ENCODE results near the gene PHACTR3. TPM values are rescaled to one million over a fixed set of nuclear protein-coding genes. Genes with fewer than 3 reads are reported as not detected.

The PHACTR3 gene
- total RNA-seq, 2 experiments from 2014 or later = not detected

- DNase-seq = no peak
- ChIA-PET POLR2A (no interaction called here), CTCF (no interaction called here)
- Mint-ChIP-seq H3K4me1 (no peaks in the 10 kb centered on the region), H3K4me3 (no peak overlapping the region), H3K36me3 (ENCODE audit: low read depth) (no peaks in the 10 kb centered on the region), H3K27me3 (peaks cover 1% of the 10 kb centered on the region), H3K27ac (no peak overlapping the region), H3K9me3 (no peaks in the 10 kb centered on the region)
These were observed 78.8 kb downstream of the PHACTR3 start for GRCh38 chr20:59683181-59683580.

GRCh38 chr20:59684685-59685242 lies 80.4 kb downstream of the PHACTR3 start:
- Mint-ChIP-seq H3K27me3 (no peaks in the 10 kb centered on the region), H3K27ac (no peak overlapping the region), H3K4me1 (no peaks in the 10 kb centered on the region), H3K9me3 (no peaks in the 10 kb centered on the region), H3K4me3 (no peak overlapping the region), H3K36me3 (ENCODE audit: low read depth) (no peaks in the 10 kb centered on the region)
- POLR2A ChIA-PET = no interaction called here
- DNase-seq = no peak
- CTCF ChIA-PET = no interaction called here

- no peaks in the 10 kb centered on the region for H3K4me1 Mint-ChIP-seq
- CTCF ChIA-PET = no interaction called here
- POLR2A ChIA-PET = no interaction called here
- no peaks in the 10 kb centered on the region for H3K27me3 Mint-ChIP-seq
- H3K27ac Mint-ChIP-seq = no peak overlapping the region
- H3K4me3 Mint-ChIP-seq = no peak overlapping the region
- no peak for DNase-seq
- no peaks in the 10 kb centered on the region for H3K36me3 Mint-ChIP-seq (ENCODE audit: low read depth)
- H3K9me3 Mint-ChIP-seq = no peaks in the 10 kb centered on the region
These were observed 82.3 kb downstream of the PHACTR3 start for GRCh38 chr20:59686404-59687346.

- POLR2A ChIA-PET = no interaction called here
- DNase-seq = no peak
- Mint-ChIP-seq H3K27me3 (no peaks in the 10 kb centered on the region), H3K9me3 (no peaks in the 10 kb centered on the region), H3K27ac (no peak overlapping the region), H3K4me3 (no peak overlapping the region), H3K4me1 (no peaks in the 10 kb centered on the region), H3K36me3 (ENCODE audit: low read depth) (no peaks in the 10 kb centered on the region)
- CTCF ChIA-PET = no interaction called here
These were observed 84.0 kb downstream of the PHACTR3 start for GRCh38 chr20:59688356-59688755.

- Mint-ChIP-seq H3K27me3 (no peaks in the 10 kb centered on the region), H3K4me3 (no peak overlapping the region), H3K9me3 (no peaks in the 10 kb centered on the region), H3K36me3 (ENCODE audit: low read depth) (no peaks in the 10 kb centered on the region), H3K4me1 (no peaks in the 10 kb centered on the region), H3K27ac (no peak overlapping the region)
- ChIA-PET CTCF (no interaction called here), POLR2A (no interaction called here)
- no peak for DNase-seq
These were observed 84.7 kb downstream of the PHACTR3 start for GRCh38 chr20:59688999-59689398.

GRCh38 chr20:59690101-59690500 lies 85.8 kb downstream of the PHACTR3 start:
- Mint-ChIP-seq H3K27me3 (no peaks in the 10 kb centered on the region), H3K36me3 (ENCODE audit: low read depth) (no peaks in the 10 kb centered on the region), H3K9me3 (no peaks in the 10 kb centered on the region), H3K4me3 (no peak overlapping the region), H3K27ac (no peak overlapping the region), H3K4me1 (no peaks in the 10 kb centered on the region)
- POLR2A ChIA-PET = no interaction called here
- CTCF ChIA-PET = no interaction called here
- DNase-seq = no peak

- no peak overlapping the region for H3K4me3 Mint-ChIP-seq
- H3K9me3 Mint-ChIP-seq = no peaks in the 10 kb centered on the region
- H3K4me1 Mint-ChIP-seq = no peaks in the 10 kb centered on the region
- ChIA-PET CTCF (no interaction called here), POLR2A (no interaction called here)
- no peak overlapping the region for H3K27ac Mint-ChIP-seq
- H3K36me3 Mint-ChIP-seq (ENCODE audit: low read depth) = no peaks in the 10 kb centered on the region
- DNase-seq = no peak
- H3K27me3 Mint-ChIP-seq = no peaks in the 10 kb centered on the region
These were observed 86.6 kb downstream of the PHACTR3 start for GRCh38 chr20:59690976-59691375.

GRCh38 chr20:59692139-59692538 lies 87.8 kb downstream of the PHACTR3 start:
- POLR2A ChIA-PET = no interaction called here
- Mint-ChIP-seq H3K27ac (no peak overlapping the region), H3K9me3 (no peaks in the 10 kb centered on the region), H3K36me3 (ENCODE audit: low read depth) (no peaks in the 10 kb centered on the region), H3K4me1 (no peaks in the 10 kb centered on the region), H3K27me3 (no peaks in the 10 kb centered on the region), H3K4me3 (no peak overlapping the region)
- DNase-seq = no peak
- CTCF ChIA-PET = no interaction called here

- no peak for DNase-seq
- Mint-ChIP-seq H3K27me3 (peaks cover 3% of the 10 kb centered on the region), H3K9me3 (no peaks in the 10 kb centered on the region), H3K27ac (no peak overlapping the region), H3K36me3 (ENCODE audit: low read depth) (no peaks in the 10 kb centered on the region), H3K4me3 (no peak overlapping the region), H3K4me1 (no peaks in the 10 kb centered on the region)
- ChIA-PET POLR2A (no interaction called here), CTCF (no interaction called here)
These were observed 89.2 kb downstream of the PHACTR3 start for GRCh38 chr20:59693587-59693986.

- H3K9me3 Mint-ChIP-seq = no peaks in the 10 kb centered on the region
- no peak overlapping the region for H3K4me3 Mint-ChIP-seq
- POLR2A ChIA-PET = no interaction called here
- CTCF ChIA-PET = no interaction called here
- peaks cover 3% of the 10 kb centered on the region for H3K27me3 Mint-ChIP-seq
- H3K27ac Mint-ChIP-seq = no peak overlapping the region
- no peak for DNase-seq
- H3K4me1 Mint-ChIP-seq = no peaks in the 10 kb centered on the region
- H3K36me3 Mint-ChIP-seq (ENCODE audit: low read depth) = no peaks in the 10 kb centered on the region
These were observed 92.1 kb downstream of the PHACTR3 start for GRCh38 chr20:59696476-59696875.

- DNase-seq = no peak
- no peaks in the 10 kb centered on the region for H3K9me3 Mint-ChIP-seq
- no peak overlapping the region for H3K4me3 Mint-ChIP-seq
- CTCF ChIA-PET = no interaction called here
- POLR2A ChIA-PET = no interaction called here
- no peaks in the 10 kb centered on the region for H3K4me1 Mint-ChIP-seq
- no peak overlapping the region for H3K27ac Mint-ChIP-seq
- H3K36me3 Mint-ChIP-seq (ENCODE audit: low read depth) = no peaks in the 10 kb centered on the region
- peaks cover 3% of the 10 kb centered on the region for H3K27me3 Mint-ChIP-seq
These were observed 92.7 kb downstream of the PHACTR3 start for GRCh38 chr20:59697068-59697467.

- DNase-seq = no peak
- Mint-ChIP-seq H3K36me3 (ENCODE audit: low read depth) (no peaks in the 10 kb centered on the region), H3K27me3 (peaks cover 11% of the 10 kb centered on the region), H3K27ac (no peak overlapping the region), H3K4me3 (no peak overlapping the region), H3K9me3 (no peaks in the 10 kb centered on the region), H3K4me1 (no peaks in the 10 kb centered on the region)
- CTCF ChIA-PET = interaction anchor here (1.0 kb wide), 1 partner anchor 83 kb away, joined by 3 read pairs; no protein-coding TSS in a partner anchor
- POLR2A ChIA-PET = no interaction called here
These were observed 94.3 kb downstream of the PHACTR3 start for GRCh38 chr20:59698598-59698997.

- Mint-ChIP-seq H3K27me3 (peaks cover 11% of the 10 kb centered on the region), H3K4me3 (no peak overlapping the region), H3K4me1 (no peaks in the 10 kb centered on the region), H3K27ac (no peak overlapping the region), H3K9me3 (no peaks in the 10 kb centered on the region), H3K36me3 (ENCODE audit: low read depth) (no peaks in the 10 kb centered on the region)
- no peak for DNase-seq
- CTCF ChIA-PET = interaction anchor here (1.2 kb wide), 1 partner anchor 21 kb away, joined by 3 read pairs; no protein-coding TSS in a partner anchor
- POLR2A ChIA-PET = no interaction called here
These were observed 96.9 kb downstream of the PHACTR3 start for GRCh38 chr20:59701236-59701635.

- H3K4me1 Mint-ChIP-seq = no peaks in the 10 kb centered on the region
- POLR2A ChIA-PET = no interaction called here
These were observed 98.7 kb downstream of the PHACTR3 start for GRCh38 chr20:59703046-59703445.

More at GRCh38 chr20:59703046-59703445, 98.7 kb downstream of the PHACTR3 start:
- DNase-seq = no peak
- Mint-ChIP-seq H3K36me3 (ENCODE audit: low read depth) (no peaks in the 10 kb centered on the region), H3K4me3 (no peak overlapping the region), H3K9me3 (no peaks in the 10 kb centered on the region), H3K27me3 (peaks cover 9% of the 10 kb centered on the region), H3K27ac (no peak overlapping the region)
- CTCF ChIA-PET = no interaction called here

Measured in activated CD4-positive, alpha-beta T cell treated with anti-CD3 and anti-CD28 coated beads, Interleukin-2, amount 10 ng/mL, durations not matched to agents 7 days and 5 days (primary cell).